ENCODE measurements around the gene CENPX.

Gene CENPX

GRCh38 chr17:82022310-82022980 is at the start of gene CENPX:
CENPX (minus strand) TSS chr17:82022878; CDS start chr17:82022861, 17 bp downstream.
- H3K27ac ChIP-seq: peak within 1 kb of the TSS; percentile 93

GRCh38 chr17:82070611-82071010 is 47.9 kb upstream of the CENPX start:
- H3K27ac ChIP-seq: no peak overlapping the region
- TF ChIP-seq ZFX (IDR thresholded peaks at IDR 0.05; ENCODE audit: borderline replicate concordance): no peak
- no peak for TF ChIP-seq CTCF (IDR thresholded peaks at IDR 0.05)

More at GRCh38 chr17:82022310-82022980, at the start of gene CENPX:
- TF ChIP-seq CTCF (IDR thresholded peaks at IDR 0.05): no peak
- TF ChIP-seq ZFX (IDR thresholded peaks at IDR 0.05; ENCODE audit: borderline replicate concordance): no peak

GRCh38 chr17:82065638-82066303 is 43.1 kb upstream of the CENPX start, which contains the start of gene DUS1L:
DUS1L (minus strand) TSS chr17:82065804; CDS start chr17:82065059, 745 bp downstream.
- H3K27ac ChIP-seq: peak within 1 kb of the TSS; percentile 87
- no peak; the same call in 1 of the 2 replicates for TF ChIP-seq ZFX (IDR thresholded peaks at IDR 0.05; ENCODE audit: borderline replicate concordance)
- no peak for TF ChIP-seq CTCF (IDR thresholded peaks at IDR 0.05)

GRCh38 chr17:82065193-82065637 is 42.5 kb upstream of the CENPX start:
- TF ChIP-seq CTCF (IDR thresholded peaks at IDR 0.05) (no peak), ZFX (IDR thresholded peaks at IDR 0.05; ENCODE audit: borderline replicate concordance) (no peak)
- H3K27ac ChIP-seq: peak overlapping the region; percentile 87

GRCh38 chr17:82064433-82065192 is 41.9 kb upstream of the CENPX start:
- no peak for TF ChIP-seq CTCF (IDR thresholded peaks at IDR 0.05)
- no peak for TF ChIP-seq ZFX (IDR thresholded peaks at IDR 0.05; ENCODE audit: borderline replicate concordance)
- H3K27ac ChIP-seq: peak overlapping the region; percentile 87

- peak overlapping the region; percentile 87 for H3K27ac ChIP-seq
- TF ChIP-seq CTCF (IDR thresholded peaks at IDR 0.05) (no peak), ZFX (IDR thresholded peaks at IDR 0.05; ENCODE audit: borderline replicate concordance) (no peak)
Measured at GRCh38 chr17:82063424-82064415, 41.0 kb upstream of the CENPX start.

Data from 22Rv1 (cell line).